ENCODE data around the gene EPM2AIP1. TPM values are rescaled to one million over a fixed set of nuclear protein-coding genes. Genes with fewer than 3 reads are reported as not detected.

Gene EPM2AIP1
- total RNA-seq, 1 donor from 2014 or later, result 4.6 TPM

GRCh38 chr3:36941658-36942057 lies 51.3 kb downstream of the EPM2AIP1 start:
- DNase-seq (ENCODE audit: low read depth), result no peak
- no peak for TF ChIP-seq CTCF (conservative IDR thresholded peaks at IDR 0.05; ENCODE audit: low read depth, low read length)
- H3K4me3 ChIP-seq (ENCODE audit: low read depth, low read length), result no peak overlapping the region

DNA sequence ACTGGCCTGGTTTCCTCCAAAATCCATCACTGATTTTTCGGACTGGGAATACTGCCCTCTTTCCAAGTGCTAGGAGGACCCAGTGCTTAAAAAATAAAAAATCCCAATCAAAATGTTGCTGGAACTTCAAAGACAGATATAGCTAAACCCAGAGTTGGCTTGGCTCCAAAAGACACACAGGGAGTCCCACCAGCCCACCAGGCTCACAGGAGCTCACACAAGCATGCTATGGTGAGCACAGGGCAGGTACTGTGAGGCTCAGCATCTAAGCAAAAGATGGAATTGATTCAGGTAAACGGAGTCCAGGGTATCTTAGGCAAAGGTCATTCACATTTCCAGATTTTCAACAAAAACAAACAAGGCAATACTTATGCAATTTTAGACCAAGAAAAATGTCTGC lies 51.8 kb downstream of the EPM2AIP1 start:
- H3K4me3 ChIP-seq (ENCODE audit: low read depth, low read length), result no peak overlapping the region
- no peak for DNase-seq (ENCODE audit: low read depth)
- TF ChIP-seq CTCF (conservative IDR thresholded peaks at IDR 0.05; ENCODE audit: low read depth, low read length), result no peak

DNA sequence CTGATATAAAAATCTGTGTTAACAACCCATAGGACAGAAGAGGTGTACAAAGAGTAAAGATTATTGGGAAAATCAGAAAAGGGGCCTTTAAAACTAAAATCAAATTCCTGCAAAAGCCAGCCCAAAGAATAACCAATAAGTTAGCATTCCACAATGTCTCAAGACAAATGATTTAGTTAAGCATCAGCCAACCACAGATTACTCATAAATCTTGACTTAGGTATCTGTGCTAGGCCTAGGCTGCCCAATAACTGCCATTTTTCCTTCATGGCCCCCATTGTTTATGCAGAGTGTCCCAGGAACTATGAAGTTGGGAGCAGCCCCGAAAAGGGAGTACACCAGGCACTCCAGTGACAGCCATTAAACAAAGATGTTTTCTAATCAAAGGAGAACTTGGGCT lies 55.4 kb downstream of the EPM2AIP1 start:
- DNase-seq (ENCODE audit: low read depth), result no peak
- TF ChIP-seq CTCF (conservative IDR thresholded peaks at IDR 0.05; ENCODE audit: low read depth, low read length), result no peak
- H3K4me3 ChIP-seq (ENCODE audit: low read depth, low read length), result no peak overlapping the region

Other genes with a start within 250 kb of the EPM2AIP1 start
- 0.06 and 0.07 TPM in 2 replicates for gene DCLK3, start 228.6 kb downstream of the EPM2AIP1 start, total RNA-seq
- 2.0 and 3.7 TPM in 2 replicates for gene TRANK1, start 48.1 kb downstream of the EPM2AIP1 start, total RNA-seq
- 48.8 and 50.2 TPM in 2 replicates for gene MLH1, start 387 bp upstream of the EPM2AIP1 start, total RNA-seq
- 36.8 and 69.6 TPM in 2 replicates for gene LRRFIP2, start 181.5 kb upstream of the EPM2AIP1 start, total RNA-seq